ENCODE measurements around the gene ITGA6. TPM values are rescaled to one million over a fixed set of nuclear protein-coding genes. Genes with fewer than 3 reads are reported as not detected.
A peak's percentile ranks its signal among the peaks of the same experiment; 100 is the strongest.

The ITGA6 gene
- 44.7 TPM for total RNA-seq
- long read RNA-seq, full-length matches to known transcripts: 6 of 18 reads
- long read RNA-seq, partial matches to known transcripts: 8 of 18 reads
- long read RNA-seq, other reads (novel, unspliced or antisense): 4 of 18 reads

- intact Hi-C loops (cut with DNase I): loop anchor here (1.0 kb wide), 1 partner anchor 22 kb away; no protein-coding TSS in a partner anchor
- DNase-seq (ENCODE audit: missing footprints): peak; percentile 85
Observed at GRCh38 chr2:172427256-172427989, at the start of gene ITGA6. TSS of gene ITGA6 (plus strand) at chr2:172427586.

GRCh38 chr2:172380436-172381274 is 46.7 kb upstream of the ITGA6 start:
- intact Hi-C loops (cut with DNase I): no loop called here
- DNase-seq (ENCODE audit: missing footprints) (no peak), ATAC-seq (no peak)

More at GRCh38 chr2:172427256-172427989, at the start of gene ITGA6:
- peak; percentile 84 for ATAC-seq

DNA sequence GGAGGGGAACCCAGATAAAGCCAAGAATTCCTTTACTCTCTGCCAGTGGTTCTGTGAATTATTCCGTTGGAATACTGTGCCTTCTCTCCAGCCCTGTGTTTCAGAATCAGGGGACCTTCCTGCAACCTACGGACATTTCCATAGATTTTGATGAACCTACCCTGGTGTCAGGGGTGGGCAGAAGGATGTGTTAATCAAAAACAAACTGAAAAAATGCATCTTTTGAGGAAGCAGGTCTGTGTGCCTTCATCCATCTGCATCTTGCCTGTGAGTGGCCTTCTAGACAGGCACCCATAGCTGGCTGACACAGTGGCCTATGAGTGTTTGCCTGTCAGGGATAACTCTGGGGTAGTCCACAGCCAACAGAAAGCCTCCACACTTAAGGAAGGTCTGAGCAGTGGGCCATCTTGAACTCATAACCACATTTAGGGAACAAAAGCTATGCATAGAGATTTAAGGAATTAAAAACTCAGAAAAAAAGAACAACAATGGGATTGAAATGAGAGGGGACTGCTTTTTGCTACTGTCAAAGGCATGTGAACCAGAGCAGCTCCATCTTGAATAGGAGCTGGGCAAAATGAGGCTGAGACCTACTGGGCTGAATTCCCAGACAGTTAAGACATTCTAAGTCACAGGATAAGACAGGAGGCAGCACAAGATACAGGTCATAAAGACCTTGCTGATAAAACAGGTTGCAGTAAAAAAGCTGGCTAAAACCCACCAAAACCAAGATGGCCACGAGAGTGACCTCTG is 45.9 kb upstream of the ITGA6 start:
- DNase-seq (ENCODE audit: missing footprints) (no peak), ATAC-seq (no peak)
- intact Hi-C loops (cut with DNase I): no loop called here

DNA sequence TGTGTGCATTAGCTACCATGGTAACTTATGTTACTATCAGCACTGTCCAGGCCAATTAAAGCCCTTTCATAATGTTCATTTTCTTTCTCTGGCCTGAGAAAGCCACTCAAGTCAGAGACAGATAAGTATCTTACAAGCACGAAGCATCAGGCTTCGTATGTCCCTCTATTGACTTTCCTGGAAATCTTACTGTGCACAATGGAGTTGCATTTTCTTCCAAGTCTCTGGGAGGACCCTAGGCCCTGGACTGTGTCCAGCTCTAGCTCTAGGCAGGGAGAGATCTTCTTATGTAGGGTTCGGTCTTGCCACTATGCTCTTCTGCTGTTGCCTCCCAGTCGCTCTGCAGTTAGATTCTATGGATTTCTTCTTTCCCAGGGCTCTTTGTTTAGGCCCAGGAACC is 40.0 kb upstream of the ITGA6 start:
- ATAC-seq: no peak
- intact Hi-C loops (cut with DNase I): no loop called here
- DNase-seq (ENCODE audit: missing footprints): no peak

DNA sequence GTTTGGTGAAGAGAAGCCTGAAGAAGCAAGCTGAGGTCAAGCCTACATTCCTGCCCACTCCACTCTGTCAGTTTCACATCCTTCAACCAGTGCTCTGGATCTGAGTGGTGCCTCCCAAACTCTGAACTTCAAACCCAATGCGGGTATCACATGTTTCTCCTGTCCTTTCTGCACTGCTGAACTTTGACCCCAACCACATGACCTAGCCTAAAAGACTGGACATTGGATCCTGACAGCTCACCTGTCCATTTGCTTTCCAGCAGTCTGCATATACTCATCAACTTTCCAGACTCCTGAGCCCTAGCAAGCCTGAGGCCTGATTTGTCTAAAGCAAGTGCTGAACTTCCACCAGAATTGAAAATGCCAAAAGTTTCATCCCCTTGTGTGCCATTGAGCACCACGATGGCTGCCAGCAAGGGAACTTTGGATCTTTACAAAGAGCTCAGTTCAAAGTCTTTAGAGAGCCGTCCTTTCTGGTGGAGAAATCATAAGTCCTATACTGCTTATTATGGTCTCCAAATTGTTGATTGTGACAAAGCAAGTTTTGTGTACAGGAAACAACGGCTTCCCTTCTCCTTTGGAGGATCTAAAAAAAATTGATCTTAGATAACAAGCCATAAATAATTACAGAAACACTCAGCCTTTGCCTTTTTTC is 37.6 kb upstream of the ITGA6 start:
- intact Hi-C loops (cut with DNase I): loop anchor here (5.0 kb wide), 1 partner anchor 33 kb away; no protein-coding TSS in a partner anchor
- ATAC-seq: no peak
- DNase-seq (ENCODE audit: missing footprints): no peak

GRCh38 chr2:172394002-172394401 is 33.4 kb upstream of the ITGA6 start:
- ATAC-seq (no peak), DNase-seq (ENCODE audit: missing footprints) (no peak)
- intact Hi-C loops (cut with DNase I): loop anchor here (5.0 kb wide), 1 partner anchor 37 kb away; no protein-coding TSS in a partner anchor

- intact Hi-C loops (cut with DNase I): no loop called here
- ATAC-seq: no peak
- no peak for DNase-seq (ENCODE audit: missing footprints)
Observed at GRCh38 chr2:172395503-172395902, 31.9 kb upstream of the ITGA6 start.

- ATAC-seq (no peak), DNase-seq (ENCODE audit: missing footprints) (no peak)
- intact Hi-C loops (cut with DNase I): no loop called here
Observed at GRCh38 chr2:172397148-172397834, 30.1 kb upstream of the ITGA6 start.

GRCh38 chr2:172398440-172398839 is 28.9 kb upstream of the ITGA6 start:
- ATAC-seq (no peak), DNase-seq (ENCODE audit: missing footprints) (no peak)
- intact Hi-C loops (cut with DNase I): no loop called here

DNA sequence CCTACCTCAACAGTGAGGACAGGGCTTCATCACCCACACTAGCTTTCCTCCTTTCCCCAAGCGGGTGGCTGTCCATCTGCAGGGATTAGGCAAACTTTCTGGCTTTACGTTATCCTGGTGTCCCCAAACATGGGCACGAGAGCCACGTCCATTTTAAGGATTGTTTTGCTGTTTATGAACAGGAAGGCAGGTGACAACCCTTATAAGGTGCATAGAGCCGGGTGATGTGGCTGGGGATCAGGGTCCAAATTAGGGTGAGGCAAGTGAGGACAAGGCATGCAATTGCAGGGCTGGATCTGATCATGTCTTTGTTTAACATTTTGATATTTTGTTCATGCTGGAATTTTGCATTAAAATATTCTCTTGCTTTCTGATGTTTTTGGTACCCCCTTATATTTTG is 27.6 kb upstream of the ITGA6 start:
- no peak for ATAC-seq
- intact Hi-C loops (cut with DNase I): no loop called here
- DNase-seq (ENCODE audit: missing footprints): no peak

DNA sequence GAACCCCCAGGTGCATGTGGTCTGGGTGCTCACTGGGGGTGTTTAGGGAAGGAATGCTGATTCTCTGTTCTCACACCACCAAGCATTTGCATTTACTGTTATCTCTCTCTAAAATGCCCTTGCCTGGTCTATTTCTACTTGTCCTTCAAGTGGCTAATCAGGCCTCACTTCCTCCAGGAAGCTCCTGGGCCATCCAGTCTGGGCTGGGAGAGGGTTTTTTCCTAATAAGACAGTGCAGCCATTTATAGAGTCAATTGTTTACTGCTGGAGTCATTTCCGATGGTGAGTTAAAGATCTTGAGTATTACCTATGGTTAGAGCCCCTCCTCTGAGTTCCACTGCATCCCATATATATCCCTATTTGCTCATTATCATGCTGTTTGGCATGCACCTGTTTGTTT is 25.2 kb upstream of the ITGA6 start:
- no peak for DNase-seq (ENCODE audit: missing footprints)
- no peak for ATAC-seq
- intact Hi-C loops (cut with DNase I): no loop called here

DNA sequence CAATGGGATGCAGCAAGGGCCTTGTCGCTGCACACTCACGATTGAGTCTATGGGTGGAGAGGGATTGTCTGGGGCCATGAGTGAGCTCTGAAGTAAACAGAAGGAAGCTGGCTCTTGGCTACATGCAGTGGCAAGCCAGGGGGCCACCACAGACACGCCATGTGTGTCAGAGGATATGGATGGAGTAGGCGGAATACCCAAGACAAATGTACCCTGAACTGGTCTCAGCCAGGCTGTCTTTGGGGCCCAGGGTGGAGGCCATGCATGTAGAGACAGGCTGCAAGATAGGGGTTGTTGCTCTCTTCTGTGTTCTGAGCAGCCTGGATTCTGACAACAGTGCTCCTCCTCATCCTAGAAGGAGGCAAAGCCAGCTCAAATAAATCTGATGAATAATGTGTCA is 24.0 kb upstream of the ITGA6 start:
- ATAC-seq: no peak
- DNase-seq (ENCODE audit: missing footprints): no peak
- intact Hi-C loops (cut with DNase I): no loop called here

DNA sequence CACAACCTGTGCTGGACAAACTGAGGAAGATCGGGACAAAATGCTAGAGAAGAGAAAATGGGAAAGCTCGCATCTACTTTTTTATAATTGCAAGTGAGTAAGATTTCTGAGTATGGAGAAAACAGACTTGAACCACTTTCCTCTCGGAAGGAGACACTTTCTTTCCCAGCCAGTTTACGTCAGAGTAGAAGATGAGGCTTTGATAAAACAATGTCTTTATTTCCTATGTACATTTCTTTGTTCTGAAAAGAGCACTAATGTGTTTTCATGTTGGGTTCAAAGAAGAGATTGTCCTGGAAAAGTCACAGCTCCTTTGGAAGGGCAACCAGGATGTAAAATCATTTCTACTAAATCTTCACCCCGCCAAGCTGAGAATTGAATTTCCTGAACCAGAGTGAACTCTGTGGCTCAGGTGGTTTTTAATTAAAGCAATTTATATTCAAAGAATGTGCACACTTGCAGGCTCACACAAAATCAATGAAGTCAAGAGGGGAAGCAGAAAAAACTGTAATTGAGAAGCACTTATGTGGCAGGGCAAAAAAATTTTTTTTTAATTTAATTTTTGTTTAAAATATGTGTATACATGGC is 23.4 kb upstream of the ITGA6 start:
- intact Hi-C loops (cut with DNase I): no loop called here
- ATAC-seq (no peak), DNase-seq (ENCODE audit: missing footprints) (no peak)

DNA sequence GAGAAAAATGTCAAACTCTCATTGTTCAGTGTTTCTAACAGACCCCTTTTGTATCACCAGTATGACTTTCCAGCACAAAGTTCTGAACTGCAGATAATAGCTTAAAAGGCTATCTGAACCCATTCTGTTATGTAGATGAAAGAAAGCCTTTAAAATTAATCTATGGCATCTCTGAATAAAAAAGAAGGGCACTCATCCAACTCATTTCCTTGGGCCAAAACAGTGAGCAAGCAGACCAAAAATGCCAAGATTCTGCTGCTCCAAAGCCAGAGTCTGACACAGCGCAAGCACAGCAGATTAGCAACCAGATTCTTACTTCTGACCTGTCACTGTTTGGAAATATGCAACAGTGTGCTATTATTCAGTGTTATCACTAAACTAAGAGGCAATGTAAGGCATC is 22.6 kb upstream of the ITGA6 start:
- DNase-seq (ENCODE audit: missing footprints) (no peak), ATAC-seq (no peak)
- intact Hi-C loops (cut with DNase I): loop anchor here (1.0 kb wide), 1 partner anchor 22 kb away; the partner anchor contains the start of gene ITGA6

GRCh38 chr2:172405673-172406072 is 21.7 kb upstream of the ITGA6 start:
- intact Hi-C loops (cut with DNase I): loop anchor here (1.0 kb wide), 1 partner anchor 22 kb away; the partner anchor contains the start of gene ITGA6
- no peak for DNase-seq (ENCODE audit: missing footprints)
- ATAC-seq: no peak

GRCh38 chr2:172408143-172408766 is 19.1 kb upstream of the ITGA6 start:
- ATAC-seq (no peak), DNase-seq (ENCODE audit: missing footprints) (no peak)
- intact Hi-C loops (cut with DNase I): no loop called here

- ATAC-seq (no peak), DNase-seq (ENCODE audit: missing footprints) (no peak)
- intact Hi-C loops (cut with DNase I): no loop called here
Observed at GRCh38 chr2:172409042-172409441, 18.3 kb upstream of the ITGA6 start.
